Measurements from ENCODE around the gene LPIN1. TPM values are rescaled to one million over a fixed set of nuclear protein-coding genes. Genes with fewer than 3 reads are reported as not detected.

The LPIN1 gene
- total RNA-seq, 1 donor from 2014 or later, result 12.1 TPM

GRCh38 chr2:11743366-11743765 is 3.1 kb upstream of the LPIN1 start:
- Histone ChIP-seq H3K4me3 (ENCODE audit: low read depth, low read length) (no peak overlapping the region), H3K27me3 (ENCODE audit: control insufficient read depth, insufficient read depth, low read length) (no peaks in the 10 kb centered on the region), H3K36me3 (ENCODE audit: control insufficient read depth, insufficient read depth, low read length) (no peaks in the 10 kb centered on the region)
- FAIRE-seq (no peak), DNase-seq (ENCODE audit: low read depth) (no peak)
- TF ChIP-seq CTCF (IDR thresholded peaks at IDR 0.05; ENCODE audit: insufficient read depth, low read length, severe bottlenecking), result no peak

GRCh38 chr2:11743846-11744553 is 2.4 kb upstream of the LPIN1 start:
- no peak for TF ChIP-seq CTCF (IDR thresholded peaks at IDR 0.05; ENCODE audit: insufficient read depth, low read length, severe bottlenecking)
- no peaks in the 10 kb centered on the region for H3K27me3 ChIP-seq (ENCODE audit: control insufficient read depth, insufficient read depth, low read length)
- FAIRE-seq, result peak; percentile 97
- peak; percentile 100 for DNase-seq (ENCODE audit: low read depth)
- H3K4me3 ChIP-seq (ENCODE audit: low read depth, low read length), result no peak overlapping the region
- H3K36me3 ChIP-seq (ENCODE audit: control insufficient read depth, insufficient read depth, low read length), result no peaks in the 10 kb centered on the region

- DNase-seq (ENCODE audit: low read depth) (no peak), FAIRE-seq (no peak)
- Histone ChIP-seq H3K36me3 (ENCODE audit: control insufficient read depth, insufficient read depth, low read length) (no peaks in the 10 kb centered on the region), H3K4me3 (ENCODE audit: low read depth, low read length) (no peak overlapping the region), H3K27me3 (ENCODE audit: control insufficient read depth, insufficient read depth, low read length) (no peaks in the 10 kb centered on the region)
- TF ChIP-seq CTCF (IDR thresholded peaks at IDR 0.05; ENCODE audit: insufficient read depth, low read length, severe bottlenecking), result peak; percentile 23
Measured at GRCh38 chr2:11744631-11745394, 1.6 kb upstream of the LPIN1 start.

DNA sequence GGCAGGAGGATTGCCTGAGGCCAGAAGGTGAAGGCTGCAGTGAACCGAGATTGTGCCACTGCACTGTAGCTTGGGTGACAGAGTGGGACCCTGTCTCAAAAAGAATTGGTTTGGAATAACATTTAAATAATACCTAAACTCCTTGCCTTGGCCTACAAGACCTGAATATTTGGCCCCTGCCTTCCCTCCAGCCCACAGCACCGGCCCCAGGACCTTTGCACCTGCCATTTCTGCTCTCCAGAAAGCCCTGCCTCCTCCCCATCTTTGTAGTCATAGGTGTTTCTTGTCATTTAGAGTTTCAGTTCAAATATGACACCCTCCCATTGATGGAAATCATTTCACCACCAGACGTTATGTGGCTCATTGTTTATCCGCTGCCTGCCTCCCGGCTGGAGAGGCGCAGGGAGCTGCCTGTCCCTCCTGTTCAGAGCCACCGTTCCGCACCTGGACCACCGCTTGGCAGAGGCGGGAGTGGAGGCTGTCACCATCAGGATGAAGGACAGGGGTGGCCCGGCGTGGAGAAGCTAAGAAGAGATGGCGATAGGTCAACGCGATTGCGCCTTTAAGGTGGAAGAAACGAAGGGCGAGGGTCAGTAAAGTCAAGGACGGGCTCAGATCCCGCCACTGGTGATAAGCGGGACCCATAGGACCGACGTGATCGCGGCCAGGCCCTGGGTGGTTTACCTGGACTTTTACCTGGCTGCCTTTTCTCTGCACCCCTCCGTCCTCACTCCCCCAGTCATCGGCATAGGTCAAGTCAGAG is 638 bp upstream of the LPIN1 start:
- FAIRE-seq (no peak), DNase-seq (ENCODE audit: low read depth) (no peak)
- Histone ChIP-seq H3K27me3 (ENCODE audit: control insufficient read depth, insufficient read depth, low read length) (no peaks in the 10 kb centered on the region), H3K36me3 (ENCODE audit: control insufficient read depth, insufficient read depth, low read length) (no peaks in the 10 kb centered on the region), H3K4me3 (ENCODE audit: low read depth, low read length) (no peak overlapping the region)
- no peak for TF ChIP-seq CTCF (IDR thresholded peaks at IDR 0.05; ENCODE audit: insufficient read depth, low read length, severe bottlenecking)

DNA sequence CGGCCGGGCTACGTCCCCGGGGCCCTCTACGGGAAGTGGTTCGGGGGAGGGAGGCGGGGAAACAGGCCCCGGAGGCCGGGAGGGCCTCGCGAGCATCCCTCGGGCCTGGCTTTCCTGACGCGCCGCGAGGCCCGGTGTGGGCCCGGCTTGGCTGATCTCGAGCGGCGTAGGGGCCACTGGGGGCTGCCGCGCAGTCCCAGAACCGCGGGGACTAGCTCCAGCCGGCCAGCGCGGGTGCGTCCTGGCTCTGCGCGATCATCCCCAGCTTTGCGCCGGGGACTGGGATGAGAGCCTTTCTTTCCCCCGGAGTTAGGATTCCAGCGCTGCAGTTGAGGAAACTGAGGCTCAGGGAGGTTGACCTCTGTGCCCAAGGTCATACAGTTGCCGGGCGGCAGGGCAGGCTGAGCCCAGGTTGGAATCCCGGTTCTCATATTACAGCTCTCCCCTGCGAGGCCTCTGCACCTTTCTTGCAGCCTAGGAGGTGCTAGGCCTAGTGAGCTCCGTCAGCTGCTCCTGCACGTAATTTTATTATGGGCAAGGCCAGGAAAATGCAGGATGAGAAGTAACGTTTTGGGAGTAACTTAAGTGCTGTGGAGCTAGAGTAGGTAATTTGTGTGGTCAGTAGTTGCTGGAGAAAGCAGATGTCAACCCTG is 501 bp downstream of the LPIN1 start:
- Histone ChIP-seq H3K4me3 (ENCODE audit: low read depth, low read length) (peak overlapping the region; percentile 59), H3K36me3 (ENCODE audit: control insufficient read depth, insufficient read depth, low read length) (no peaks in the 10 kb centered on the region), H3K27me3 (ENCODE audit: control insufficient read depth, insufficient read depth, low read length) (no peaks in the 10 kb centered on the region)
- DNase-seq (ENCODE audit: low read depth) (peak; percentile 25), FAIRE-seq (no peak)
- no peak for TF ChIP-seq CTCF (IDR thresholded peaks at IDR 0.05; ENCODE audit: insufficient read depth, low read length, severe bottlenecking)

All from bronchial epithelial cell (primary cell).